ENCODE results near the gene A1CF. TPM values are rescaled to one million over a fixed set of nuclear protein-coding genes. Genes with fewer than 3 reads are reported as not detected.
"Not testable (repeated sequence)": the region's sequence is repeated elsewhere in the genome, so short reads cannot be mapped to it uniquely, and the experiment has no call there.

Gene A1CF
- total RNA-seq, 1 donor from 2014 or later = 29.5 TPM

DNA sequence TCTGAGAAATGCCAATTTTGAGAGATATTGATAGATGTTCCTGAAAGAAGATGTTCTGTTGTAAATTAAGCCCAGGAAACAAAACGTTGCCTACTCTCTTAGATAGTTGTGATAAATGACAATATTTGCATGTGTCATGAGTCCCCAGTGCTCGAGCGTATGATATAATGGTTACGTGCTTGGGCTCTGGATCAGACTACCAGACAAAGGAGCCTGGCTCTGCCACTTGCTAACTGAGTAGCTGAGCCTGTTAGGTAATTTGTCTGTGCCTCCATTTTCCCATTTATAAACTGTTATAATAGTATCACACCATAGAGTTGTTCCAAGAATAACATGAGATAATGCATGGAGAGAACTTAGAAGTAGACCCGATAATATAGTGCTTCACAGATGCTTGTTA lies 1.8 kb downstream of the A1CF start:
- Mint-ChIP-seq H3K27ac (peak overlapping the region; percentile 94), H3K4me1 (ENCODE audit: low read depth) (peaks cover 45% of the 10 kb centered on the region), H3K4me3 (ENCODE audit: low read depth) (peak overlapping the region; percentile 82), H3K36me3 (ENCODE audit: insufficient read depth) (peaks cover 6% of the 10 kb centered on the region), H3K27me3 (no peaks in the 10 kb centered on the region), H3K9me3 (ENCODE audit: low read depth) (no peaks in the 10 kb centered on the region)
- TF ChIP-seq CTCF (IDR thresholded peaks at IDR 0.05; ENCODE audit: unreplicated experiment) = no peak
- no peak for DNase-seq (ENCODE audit: low spot score, unreplicated experiment)

- no peaks in the 10 kb centered on the region for H3K27me3 Mint-ChIP-seq
- peak overlapping the region; percentile 94 for H3K27ac Mint-ChIP-seq
- no peaks in the 10 kb centered on the region for H3K9me3 Mint-ChIP-seq (ENCODE audit: low read depth)
- H3K36me3 Mint-ChIP-seq (ENCODE audit: insufficient read depth) = peaks cover 6% of the 10 kb centered on the region
- DNase-seq (ENCODE audit: low spot score, unreplicated experiment) = no peak
- no peak for TF ChIP-seq CTCF (IDR thresholded peaks at IDR 0.05; ENCODE audit: unreplicated experiment)
- H3K4me1 Mint-ChIP-seq (ENCODE audit: low read depth) = peaks cover 45% of the 10 kb centered on the region
- peak overlapping the region; percentile 82 for H3K4me3 Mint-ChIP-seq (ENCODE audit: low read depth)
Observed at GRCh38 chr10:50882540-50882983, 2.9 kb downstream of the A1CF start.

GRCh38 chr10:50881046-50881445 lies 4.4 kb downstream of the A1CF start:
- not testable (repeated sequence) for H3K9me3 Mint-ChIP-seq (ENCODE audit: low read depth); H3K4me3 Mint-ChIP-seq (ENCODE audit: low read depth); H3K27me3 Mint-ChIP-seq; H3K36me3 Mint-ChIP-seq (ENCODE audit: insufficient read depth); DNase-seq (ENCODE audit: low spot score, unreplicated experiment)
- peak overlapping the region; percentile 71 for H3K27ac Mint-ChIP-seq
- peaks cover 43% of the 10 kb centered on the region for H3K4me1 Mint-ChIP-seq (ENCODE audit: low read depth)

- no peak for DNase-seq (ENCODE audit: low spot score, unreplicated experiment)
- peaks cover 5% of the 10 kb centered on the region for H3K4me1 Mint-ChIP-seq (ENCODE audit: low read depth)
- H3K27me3 Mint-ChIP-seq = no peaks in the 10 kb centered on the region
- peaks cover 6% of the 10 kb centered on the region for H3K36me3 Mint-ChIP-seq (ENCODE audit: insufficient read depth)
- H3K4me3 Mint-ChIP-seq (ENCODE audit: low read depth) = no peak overlapping the region
- no peak overlapping the region for H3K27ac Mint-ChIP-seq
- H3K9me3 Mint-ChIP-seq (ENCODE audit: low read depth) = no peaks in the 10 kb centered on the region
- no peak for TF ChIP-seq CTCF (IDR thresholded peaks at IDR 0.05; ENCODE audit: unreplicated experiment)
Observed at GRCh38 chr10:50876429-50876828, 9.0 kb downstream of the A1CF start.

GRCh38 chr10:50874723-50875122 lies 10.7 kb downstream of the A1CF start:
- H3K27me3 Mint-ChIP-seq = no peaks in the 10 kb centered on the region
- DNase-seq (ENCODE audit: low spot score, unreplicated experiment) = no peak
- H3K27ac Mint-ChIP-seq = no peak overlapping the region
- H3K4me1 Mint-ChIP-seq (ENCODE audit: low read depth) = peaks cover 4% of the 10 kb centered on the region
- peaks cover 1% of the 10 kb centered on the region for H3K36me3 Mint-ChIP-seq (ENCODE audit: insufficient read depth)
- no peak for TF ChIP-seq CTCF (IDR thresholded peaks at IDR 0.05; ENCODE audit: unreplicated experiment)
- no peak overlapping the region for H3K4me3 Mint-ChIP-seq (ENCODE audit: low read depth)
- H3K9me3 Mint-ChIP-seq (ENCODE audit: low read depth) = no peaks in the 10 kb centered on the region

DNA sequence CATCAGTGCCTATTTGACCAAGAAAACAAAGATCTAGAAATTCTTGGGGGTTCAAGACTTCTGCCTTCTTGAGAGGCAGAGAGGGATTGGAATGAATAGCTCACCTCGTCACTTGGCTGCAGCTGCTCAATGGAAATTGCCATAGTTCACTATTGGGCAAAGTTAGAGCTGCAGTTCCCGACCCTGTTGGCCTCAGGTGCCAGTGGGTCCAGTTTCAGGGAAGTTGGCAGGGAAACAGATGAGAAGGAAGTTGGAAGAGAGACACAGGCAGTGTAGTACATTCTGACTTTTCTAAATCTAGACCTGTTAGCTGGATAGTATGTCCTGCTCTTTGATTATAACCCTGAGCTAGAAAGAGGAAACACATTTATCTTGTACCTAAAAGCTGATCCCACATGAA lies 19.1 kb downstream of the A1CF start:
- no peaks in the 10 kb centered on the region for H3K27me3 Mint-ChIP-seq
- TF ChIP-seq CTCF (IDR thresholded peaks at IDR 0.05; ENCODE audit: unreplicated experiment) = no peak
- no peaks in the 10 kb centered on the region for H3K36me3 Mint-ChIP-seq (ENCODE audit: insufficient read depth)
- no peaks in the 10 kb centered on the region for H3K9me3 Mint-ChIP-seq (ENCODE audit: low read depth)
- no peak for DNase-seq (ENCODE audit: low spot score, unreplicated experiment)
- no peak overlapping the region for H3K4me3 Mint-ChIP-seq (ENCODE audit: low read depth)
- H3K27ac Mint-ChIP-seq = no peak overlapping the region
- H3K4me1 Mint-ChIP-seq (ENCODE audit: low read depth) = no peaks in the 10 kb centered on the region
